Measurements from ENCODE around the gene TRHDE.

Gene TRHDE

GRCh38 chr12:72264548-72265175 lies 7.5 kb upstream of the TRHDE start:
- H3K9ac ChIP-seq (ENCODE audit: low read length), result no peak overlapping the region
- H3K4me3 ChIP-seq (ENCODE audit: low read length), result no peak overlapping the region
- H3K4me1 ChIP-seq (ENCODE audit: control insufficient read depth, insufficient read depth, low read length), result no peaks in the 10 kb centered on the region
- no peak overlapping the region for H3K27ac ChIP-seq (ENCODE audit: low read depth, low read length)
- no peaks in the 10 kb centered on the region for H3K36me3 ChIP-seq (ENCODE audit: control insufficient read depth, insufficient read depth, low read length)
- no peaks in the 10 kb centered on the region for H3K27me3 ChIP-seq (ENCODE audit: control insufficient read depth, insufficient read depth, low read length)

- Histone ChIP-seq H3K4me1 (ENCODE audit: control insufficient read depth, insufficient read depth, low read length) (no peaks in the 10 kb centered on the region), H3K27me3 (ENCODE audit: control insufficient read depth, insufficient read depth, low read length) (peaks cover 8% of the 10 kb centered on the region), H3K4me3 (ENCODE audit: low read length) (no peak overlapping the region), H3K9ac (ENCODE audit: low read length) (no peak overlapping the region), H3K27ac (ENCODE audit: low read depth, low read length) (no peak overlapping the region), H3K36me3 (ENCODE audit: control insufficient read depth, insufficient read depth, low read length) (no peaks in the 10 kb centered on the region)
These were observed 4.2 kb upstream of the TRHDE start for GRCh38 chr12:72267974-72268373.

GRCh38 chr12:72268386-72268785 lies 3.8 kb upstream of the TRHDE start:
- no peak overlapping the region for H3K9ac ChIP-seq (ENCODE audit: low read length)
- no peaks in the 10 kb centered on the region for H3K4me1 ChIP-seq (ENCODE audit: control insufficient read depth, insufficient read depth, low read length)
- H3K27ac ChIP-seq (ENCODE audit: low read depth, low read length), result no peak overlapping the region
- H3K36me3 ChIP-seq (ENCODE audit: control insufficient read depth, insufficient read depth, low read length), result no peaks in the 10 kb centered on the region
- H3K27me3 ChIP-seq (ENCODE audit: control insufficient read depth, insufficient read depth, low read length), result peaks cover 10% of the 10 kb centered on the region
- no peak overlapping the region for H3K4me3 ChIP-seq (ENCODE audit: low read length)

GRCh38 chr12:72269491-72269890 lies 2.7 kb upstream of the TRHDE start:
- Histone ChIP-seq H3K4me1 (ENCODE audit: control insufficient read depth, insufficient read depth, low read length) (no peaks in the 10 kb centered on the region), H3K36me3 (ENCODE audit: control insufficient read depth, insufficient read depth, low read length) (no peaks in the 10 kb centered on the region), H3K27me3 (ENCODE audit: control insufficient read depth, insufficient read depth, low read length) (peaks cover 15% of the 10 kb centered on the region), H3K4me3 (ENCODE audit: low read length) (no peak overlapping the region), H3K9ac (ENCODE audit: low read length) (no peak overlapping the region), H3K27ac (ENCODE audit: low read depth, low read length) (no peak overlapping the region)

- H3K27ac ChIP-seq (ENCODE audit: low read depth, low read length), result no peak overlapping the region
- peaks cover 15% of the 10 kb centered on the region for H3K27me3 ChIP-seq (ENCODE audit: control insufficient read depth, insufficient read depth, low read length)
- H3K9ac ChIP-seq (ENCODE audit: low read length), result no peak overlapping the region
- no peaks in the 10 kb centered on the region for H3K36me3 ChIP-seq (ENCODE audit: control insufficient read depth, insufficient read depth, low read length)
- H3K4me1 ChIP-seq (ENCODE audit: control insufficient read depth, insufficient read depth, low read length), result no peaks in the 10 kb centered on the region
- no peak overlapping the region for H3K4me3 ChIP-seq (ENCODE audit: low read length)
These were observed 1.9 kb upstream of the TRHDE start for GRCh38 chr12:72270246-72270645.

- Histone ChIP-seq H3K27me3 (ENCODE audit: control insufficient read depth, insufficient read depth, low read length) (peaks cover 16% of the 10 kb centered on the region), H3K9ac (ENCODE audit: low read length) (no peak overlapping the region), H3K36me3 (ENCODE audit: control insufficient read depth, insufficient read depth, low read length) (no peaks in the 10 kb centered on the region), H3K4me1 (ENCODE audit: control insufficient read depth, insufficient read depth, low read length) (no peaks in the 10 kb centered on the region), H3K27ac (ENCODE audit: low read depth, low read length) (no peak overlapping the region), H3K4me3 (ENCODE audit: low read length) (no peak overlapping the region)
These were observed 1.2 kb upstream of the TRHDE start for GRCh38 chr12:72270961-72271360.

- Histone ChIP-seq H3K27me3 (ENCODE audit: control insufficient read depth, insufficient read depth, low read length) (peaks cover 16% of the 10 kb centered on the region), H3K36me3 (ENCODE audit: control insufficient read depth, insufficient read depth, low read length) (no peaks in the 10 kb centered on the region), H3K27ac (ENCODE audit: low read depth, low read length) (peak overlapping the region; percentile 26), H3K4me1 (ENCODE audit: control insufficient read depth, insufficient read depth, low read length) (no peaks in the 10 kb centered on the region), H3K4me3 (ENCODE audit: low read length) (peak overlapping the region; percentile 56), H3K9ac (ENCODE audit: low read length) (no peak overlapping the region)
These were observed 599 bp upstream of the TRHDE start for GRCh38 chr12:72271451-72272090.

- no peaks in the 10 kb centered on the region for H3K4me1 ChIP-seq (ENCODE audit: control insufficient read depth, insufficient read depth, low read length)
- H3K27ac ChIP-seq (ENCODE audit: low read depth, low read length), result no peak overlapping the region
- H3K9ac ChIP-seq (ENCODE audit: low read length), result no peak overlapping the region
- no peaks in the 10 kb centered on the region for H3K36me3 ChIP-seq (ENCODE audit: control insufficient read depth, insufficient read depth, low read length)
- peaks cover 16% of the 10 kb centered on the region for H3K27me3 ChIP-seq (ENCODE audit: control insufficient read depth, insufficient read depth, low read length)
- H3K4me3 ChIP-seq (ENCODE audit: low read length), result peak overlapping the region; percentile 56
These were observed 745 bp downstream of the TRHDE start for GRCh38 chr12:72272731-72273498.

- Histone ChIP-seq H3K4me3 (ENCODE audit: low read length) (peak overlapping the region; percentile 56), H3K4me1 (ENCODE audit: control insufficient read depth, insufficient read depth, low read length) (no peaks in the 10 kb centered on the region), H3K27ac (ENCODE audit: low read depth, low read length) (no peak overlapping the region), H3K27me3 (ENCODE audit: control insufficient read depth, insufficient read depth, low read length) (peaks cover 16% of the 10 kb centered on the region), H3K9ac (ENCODE audit: low read length) (no peak overlapping the region), H3K36me3 (ENCODE audit: control insufficient read depth, insufficient read depth, low read length) (no peaks in the 10 kb centered on the region)
These were observed 1.3 kb downstream of the TRHDE start for GRCh38 chr12:72273499-72273837.

- peak overlapping the region; percentile 56 for H3K4me3 ChIP-seq (ENCODE audit: low read length)
- peaks cover 16% of the 10 kb centered on the region for H3K27me3 ChIP-seq (ENCODE audit: control insufficient read depth, insufficient read depth, low read length)
- no peak overlapping the region for H3K9ac ChIP-seq (ENCODE audit: low read length)
- H3K36me3 ChIP-seq (ENCODE audit: control insufficient read depth, insufficient read depth, low read length), result no peaks in the 10 kb centered on the region
- H3K27ac ChIP-seq (ENCODE audit: low read depth, low read length), result no peak overlapping the region
- no peaks in the 10 kb centered on the region for H3K4me1 ChIP-seq (ENCODE audit: control insufficient read depth, insufficient read depth, low read length)
These were observed 1.7 kb downstream of the TRHDE start for GRCh38 chr12:72273851-72274351.

GRCh38 chr12:72274931-72275330 lies 2.8 kb downstream of the TRHDE start:
- H3K27me3 ChIP-seq (ENCODE audit: control insufficient read depth, insufficient read depth, low read length), result peaks cover 16% of the 10 kb centered on the region
- no peaks in the 10 kb centered on the region for H3K4me1 ChIP-seq (ENCODE audit: control insufficient read depth, insufficient read depth, low read length)
- H3K4me3 ChIP-seq (ENCODE audit: low read length), result no peak overlapping the region
- no peak overlapping the region for H3K9ac ChIP-seq (ENCODE audit: low read length)
- H3K27ac ChIP-seq (ENCODE audit: low read depth, low read length), result no peak overlapping the region
- H3K36me3 ChIP-seq (ENCODE audit: control insufficient read depth, insufficient read depth, low read length), result no peaks in the 10 kb centered on the region

- no peak overlapping the region for H3K9ac ChIP-seq (ENCODE audit: low read length)
- H3K4me3 ChIP-seq (ENCODE audit: low read length), result no peak overlapping the region
- H3K27me3 ChIP-seq (ENCODE audit: control insufficient read depth, insufficient read depth, low read length), result peaks cover 16% of the 10 kb centered on the region
- H3K36me3 ChIP-seq (ENCODE audit: control insufficient read depth, insufficient read depth, low read length), result no peaks in the 10 kb centered on the region
- H3K27ac ChIP-seq (ENCODE audit: low read depth, low read length), result no peak overlapping the region
- no peaks in the 10 kb centered on the region for H3K4me1 ChIP-seq (ENCODE audit: control insufficient read depth, insufficient read depth, low read length)
These were observed 3.4 kb downstream of the TRHDE start for GRCh38 chr12:72275526-72275925.

Data from rectal smooth muscle tissue (tissue), 1 donor.